Measurements from ENCODE around the gene KRT26. TPM values are rescaled to one million over a fixed set of nuclear protein-coding genes. Genes with fewer than 3 reads are reported as not detected.
"Not testable (repeated sequence)": the region's sequence is repeated elsewhere in the genome, so short reads cannot be mapped to it uniquely, and the experiment has no call there.

The KRT26 gene
- total RNA-seq, 2 experiments from 2014 or later: not detected

- POLR2A ChIA-PET: no interaction called here
- H3K4me1 Mint-ChIP-seq (ENCODE audit: low read depth): no peaks in the 10 kb centered on the region
- H3K27ac ChIP-seq (ENCODE audit: low read depth in 1 of 2, low read length in 2 of 2): no peak overlapping the region
- no peak for TF ChIP-seq CTCF (IDR thresholded peaks at IDR 0.05)
- H3K36me3 ChIP-seq (ENCODE audit: insufficient read depth, low read length): no peaks in the 10 kb centered on the region
- H3K27ac Mint-ChIP-seq: no peak overlapping the region
- no peak overlapping the region for H3K4me3 ChIP-seq (ENCODE audit: low read length)
- no peaks in the 10 kb centered on the region for H3K4me1 ChIP-seq (ENCODE audit: insufficient read depth, low read length)
- CTCF ChIA-PET: interaction anchor here (0.8 to 1.1 kb wide), 2 partner anchors 10 to 29 kb away, joined by 3 to 4 read pairs; no protein-coding TSS in a partner anchor
- H3K9me3 Mint-ChIP-seq: no peaks in the 10 kb centered on the region
- H3K4me3 Mint-ChIP-seq: no peak overlapping the region
- ATAC-seq (ENCODE audit: poor library complexity) (no peak), DNase-seq (no peak)
- intact Hi-C loops (cut with DNase I, micrococcal nuclease): no loop called here
- H3K9me3 ChIP-seq (ENCODE audit: control insufficient read depth in 1 of 2, insufficient read depth in 1 of 2, low read length in 2 of 2): no peaks in the 10 kb centered on the region
- peaks cover 15 to 30% of the 10 kb centered on the region in 2 experiments for H3K27me3 ChIP-seq (ENCODE audit: control insufficient read depth in 1 of 2, insufficient read depth in 2 of 2, low read length in 2 of 2)
- no peaks in the 10 kb centered on the region for H3K36me3 Mint-ChIP-seq (ENCODE audit: low read depth)
- peaks cover 67% of the 10 kb centered on the region for H3K27me3 Mint-ChIP-seq
These were observed 21.6 kb downstream of the KRT26 start for GRCh38 chr17:40750391-40750790.

GRCh38 chr17:40748666-40749065 is 23.3 kb downstream of the KRT26 start:
- H3K36me3 ChIP-seq (ENCODE audit: insufficient read depth, low read length); H3K4me3 Mint-ChIP-seq; intact Hi-C loops (cut with DNase I, micrococcal nuclease); CTCF ChIA-PET; H3K4me1 Mint-ChIP-seq (ENCODE audit: low read depth); H3K9me3 Mint-ChIP-seq; ATAC-seq (ENCODE audit: poor library complexity); POLR2A ChIA-PET; H3K4me3 ChIP-seq (ENCODE audit: low read length); H3K27ac ChIP-seq (ENCODE audit: low read depth in 1 of 2, low read length in 2 of 2); DNase-seq; H3K36me3 Mint-ChIP-seq (ENCODE audit: low read depth); H3K27ac Mint-ChIP-seq; H3K4me1 ChIP-seq (ENCODE audit: insufficient read depth, low read length); H3K9me3 ChIP-seq (ENCODE audit: control insufficient read depth in 1 of 2, insufficient read depth in 1 of 2, low read length in 2 of 2): not testable (repeated sequence)
- H3K27me3 ChIP-seq (ENCODE audit: control insufficient read depth in 1 of 2, insufficient read depth in 2 of 2, low read length in 2 of 2): peaks cover 20 to 34% of the 10 kb centered on the region in 2 experiments
- H3K27me3 Mint-ChIP-seq: peaks cover 74% of the 10 kb centered on the region

- peaks cover 66% of the 10 kb centered on the region for H3K27me3 Mint-ChIP-seq
- ATAC-seq (ENCODE audit: poor library complexity) (no peak), DNase-seq (no peak)
- Histone ChIP-seq H3K27ac (ENCODE audit: low read depth in 1 of 2, low read length in 2 of 2) (no peak overlapping the region), H3K36me3 (ENCODE audit: insufficient read depth, low read length) (no peaks in the 10 kb centered on the region), H3K4me3 (ENCODE audit: low read length) (no peak overlapping the region), H3K27me3 (ENCODE audit: control insufficient read depth in 1 of 2, insufficient read depth in 2 of 2, low read length in 2 of 2) (peaks cover 11 to 13% of the 10 kb centered on the region in 2 experiments), H3K4me1 (ENCODE audit: insufficient read depth, low read length) (no peaks in the 10 kb centered on the region), H3K9me3 (ENCODE audit: control insufficient read depth in 1 of 2, insufficient read depth in 1 of 2, low read length in 2 of 2) (no peaks in the 10 kb centered on the region)
- no peak overlapping the region for H3K27ac Mint-ChIP-seq
- H3K4me3 Mint-ChIP-seq: no peak overlapping the region
- CTCF ChIA-PET: no interaction called here
- POLR2A ChIA-PET: no interaction called here
- TF ChIP-seq CTCF (IDR thresholded peaks at IDR 0.05): no peak
- H3K36me3 Mint-ChIP-seq (ENCODE audit: low read depth): no peaks in the 10 kb centered on the region
- intact Hi-C loops (cut with DNase I, micrococcal nuclease): no loop called here
- H3K9me3 Mint-ChIP-seq: peaks cover 5% of the 10 kb centered on the region
- H3K4me1 Mint-ChIP-seq (ENCODE audit: low read depth): no peaks in the 10 kb centered on the region
These were observed 33.4 kb downstream of the KRT26 start for GRCh38 chr17:40738553-40738952.

- H3K36me3 ChIP-seq (ENCODE audit: insufficient read depth, low read length): no peaks in the 10 kb centered on the region
- Mint-ChIP-seq H3K4me3 (no peak overlapping the region), H3K27ac (no peak overlapping the region), H3K9me3 (no peaks in the 10 kb centered on the region), H3K36me3 (ENCODE audit: low read depth) (no peaks in the 10 kb centered on the region), H3K4me1 (ENCODE audit: low read depth) (no peaks in the 10 kb centered on the region), H3K27me3 (peaks cover 64% of the 10 kb centered on the region)
- H3K4me3 ChIP-seq (ENCODE audit: low read length): no peak overlapping the region
- peaks cover 8 to 20% of the 10 kb centered on the region in 2 experiments for H3K27me3 ChIP-seq (ENCODE audit: control insufficient read depth in 1 of 2, insufficient read depth in 2 of 2, low read length in 2 of 2)
- ChIA-PET POLR2A (no interaction called here), CTCF (no interaction called here)
- H3K4me1 ChIP-seq (ENCODE audit: insufficient read depth, low read length): no peaks in the 10 kb centered on the region
- no peaks in the 10 kb centered on the region for H3K9me3 ChIP-seq (ENCODE audit: control insufficient read depth in 1 of 2, insufficient read depth in 1 of 2, low read length in 2 of 2)
- DNase-seq (no peak), ATAC-seq (ENCODE audit: poor library complexity) (no peak)
- intact Hi-C loops (cut with DNase I, micrococcal nuclease): no loop called here
- TF ChIP-seq CTCF (IDR thresholded peaks at IDR 0.05): no peak
- no peak overlapping the region for H3K27ac ChIP-seq (ENCODE audit: low read depth in 1 of 2, low read length in 2 of 2)
These were observed 37.0 kb downstream of the KRT26 start for GRCh38 chr17:40735016-40735415.

All from CD4-positive, alpha-beta T cell (primary cell).